Measurements from ENCODE around the gene KANK4.

Gene KANK4

DNA sequence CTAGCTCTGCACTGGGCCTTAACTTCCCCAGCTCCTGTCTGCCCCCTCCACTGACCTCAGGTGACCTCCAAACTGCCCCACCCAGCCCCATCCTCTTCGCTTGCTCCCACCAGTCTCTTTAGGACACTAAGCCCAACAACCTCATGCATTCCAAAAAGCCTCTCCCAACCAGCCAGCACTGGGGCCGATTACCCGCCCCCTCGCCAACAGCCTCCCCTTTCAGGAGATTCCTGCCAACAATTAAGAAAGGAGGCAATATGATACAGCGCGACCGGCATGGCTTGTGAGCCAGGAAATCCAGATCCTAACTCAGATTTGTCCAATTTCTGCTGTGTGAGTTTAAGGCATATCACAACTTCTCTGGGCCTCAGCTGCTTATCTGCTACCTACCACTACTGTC lies 14.7 kb downstream of the KANK4 start:
- no peak for DNase-seq

DNA sequence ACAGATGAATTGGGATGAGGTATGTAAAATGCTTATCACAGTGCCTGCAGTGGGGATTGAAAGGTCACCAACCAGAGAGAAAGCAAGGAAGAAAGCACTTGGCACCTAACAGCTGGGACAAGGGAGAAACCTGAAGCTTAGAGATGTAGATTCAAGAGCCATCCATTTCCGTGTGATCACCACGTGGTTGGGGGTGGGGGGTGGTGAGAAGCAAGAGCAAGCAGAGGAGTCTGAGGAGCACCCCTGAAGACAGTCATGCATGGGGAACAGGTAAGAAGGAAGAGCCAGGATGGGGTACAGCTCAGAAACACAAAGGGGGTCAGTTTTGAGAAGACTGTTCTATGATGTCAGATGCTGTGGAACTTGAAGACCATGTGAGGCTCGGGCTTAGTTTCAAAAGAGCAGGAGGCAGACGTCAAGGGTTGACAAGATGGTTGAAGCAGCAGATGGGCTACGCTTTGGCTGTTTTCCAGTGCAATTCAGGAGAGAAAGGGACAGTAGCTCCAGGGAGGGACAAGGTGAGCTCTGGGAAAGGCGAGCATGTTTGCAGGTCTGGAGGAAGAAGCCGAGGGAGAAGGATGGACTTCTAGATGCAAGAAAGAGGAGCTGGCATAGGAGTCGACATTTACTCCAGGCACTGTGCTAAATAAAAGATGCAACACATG lies 17.4 kb downstream of the KANK4 start:
- DNase-seq, result no peak

DNA sequence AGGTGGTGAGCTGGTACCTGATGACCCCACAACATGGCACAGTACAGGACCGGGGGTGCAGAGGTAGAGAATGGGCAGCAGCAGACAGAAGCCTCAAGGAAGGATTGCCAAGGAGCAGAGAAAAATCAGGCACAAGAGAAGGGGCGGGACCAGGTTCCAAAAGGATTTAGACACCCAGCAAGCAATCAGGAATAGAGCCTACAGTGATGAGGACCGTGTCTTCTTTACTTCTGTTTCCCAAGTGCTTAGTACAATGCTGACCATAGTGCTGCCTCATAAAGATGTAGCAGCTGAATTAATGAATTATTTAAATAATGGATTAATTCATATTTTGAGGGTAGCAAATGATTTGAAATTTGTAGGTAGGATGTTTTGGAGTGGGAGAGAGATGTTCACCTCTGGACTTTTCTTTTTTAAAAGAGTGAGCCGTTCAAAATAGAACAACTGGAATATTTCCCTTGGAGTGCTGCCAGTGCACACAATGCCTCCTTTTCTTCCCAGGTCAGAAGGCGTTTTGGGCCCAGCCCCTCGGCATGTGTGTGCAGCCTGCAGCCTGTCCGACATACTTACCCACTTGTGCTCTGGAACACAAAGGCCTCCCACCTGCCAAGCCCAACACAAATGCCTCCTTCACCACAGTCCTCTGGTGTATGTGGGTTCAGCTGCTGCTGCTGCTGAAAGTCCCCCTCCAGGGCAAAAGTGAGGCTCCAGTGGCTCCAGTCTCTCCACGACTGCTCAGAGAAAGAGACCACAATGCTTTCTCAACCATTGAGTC lies 19.6 kb downstream of the KANK4 start:
- no peak for DNase-seq

DNA sequence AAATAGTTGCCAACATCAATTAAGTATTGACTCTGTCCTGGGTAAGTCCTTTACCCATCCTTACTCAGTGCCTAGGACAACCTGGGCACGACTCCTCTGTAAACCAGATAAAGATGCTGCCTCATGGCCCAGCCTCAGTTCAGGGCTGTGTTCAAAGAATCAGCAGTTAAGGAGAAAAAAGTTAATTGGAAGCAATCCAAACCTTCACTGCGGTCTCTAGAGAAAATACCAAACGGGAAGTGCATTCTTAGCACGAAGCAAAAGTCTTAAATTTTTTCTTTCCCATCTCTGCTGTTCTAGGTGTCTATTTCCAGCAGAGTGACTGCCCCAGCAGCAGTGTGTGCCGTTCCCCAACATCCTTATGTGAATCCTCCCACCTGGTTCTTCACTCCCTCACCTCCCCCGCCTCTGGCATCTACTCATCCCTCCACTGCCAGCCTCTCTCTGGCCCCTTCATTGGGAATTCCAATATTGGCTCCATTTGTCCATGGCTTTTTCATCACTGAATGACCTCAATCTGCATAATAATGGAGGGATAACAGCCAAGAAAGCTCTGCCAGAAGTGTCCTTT lies 23.2 kb downstream of the KANK4 start:
- no peak for DNase-seq

DNA sequence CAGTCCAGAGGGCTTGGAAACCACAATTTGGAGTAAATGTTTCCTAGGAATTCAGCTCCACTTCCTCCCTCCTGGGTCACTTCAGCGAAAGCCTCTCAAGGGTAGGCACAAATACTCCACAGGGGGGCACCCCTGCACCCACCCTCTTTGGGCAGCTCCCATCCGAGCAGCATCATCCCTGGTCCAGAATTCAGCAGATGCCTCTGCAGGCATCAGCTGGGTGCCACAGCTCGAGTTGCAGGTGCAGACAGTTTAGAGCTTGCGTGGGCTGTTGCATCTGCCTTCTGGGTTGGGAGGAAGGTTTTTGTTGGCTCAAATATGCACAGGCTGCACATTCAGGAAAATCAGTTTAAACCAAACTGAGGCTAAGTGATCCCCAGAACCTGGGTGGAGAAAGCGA lies 25.0 kb downstream of the KANK4 start:
- no peak for DNase-seq

DNA sequence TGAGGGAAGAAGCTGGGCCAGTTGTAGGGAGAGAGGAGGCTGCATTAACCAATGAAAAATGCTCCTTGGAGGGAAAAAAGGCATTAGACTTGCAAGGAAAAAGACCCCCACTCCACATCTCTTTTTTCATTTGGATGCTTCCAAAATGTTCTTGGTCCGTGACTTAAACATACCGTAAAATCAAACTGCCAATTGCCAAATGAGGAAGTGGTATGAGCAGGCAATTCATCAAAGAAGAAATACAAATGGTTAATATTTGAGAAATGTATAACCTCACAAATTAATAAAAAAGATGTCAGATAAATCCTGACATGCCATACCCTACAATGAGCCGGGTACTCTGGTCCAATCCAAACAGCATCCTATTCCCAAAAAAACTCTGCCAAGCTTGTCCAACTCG lies 30.6 kb downstream of the KANK4 start:
- no peak for DNase-seq

DNA sequence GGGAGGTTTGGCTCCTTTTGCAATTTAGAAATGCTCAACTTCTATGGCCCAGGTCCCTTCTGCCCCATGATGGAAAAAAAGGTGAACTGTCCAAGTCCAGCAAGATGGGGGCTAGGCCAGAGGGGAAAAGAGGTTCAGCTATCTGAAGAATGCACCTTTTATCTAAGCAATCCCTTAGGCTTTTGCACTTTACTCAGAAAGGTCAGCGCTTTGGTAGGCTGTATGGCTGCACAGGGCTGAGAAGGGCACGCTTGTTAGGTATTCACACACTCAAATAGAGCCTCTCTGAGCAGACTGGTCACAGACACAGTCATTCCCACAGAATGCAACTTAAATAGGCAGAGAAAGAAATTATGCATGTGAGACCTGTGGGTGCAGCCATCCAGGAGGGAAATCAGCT lies 31.0 kb downstream of the KANK4 start:
- DNase-seq, result no peak

DNA sequence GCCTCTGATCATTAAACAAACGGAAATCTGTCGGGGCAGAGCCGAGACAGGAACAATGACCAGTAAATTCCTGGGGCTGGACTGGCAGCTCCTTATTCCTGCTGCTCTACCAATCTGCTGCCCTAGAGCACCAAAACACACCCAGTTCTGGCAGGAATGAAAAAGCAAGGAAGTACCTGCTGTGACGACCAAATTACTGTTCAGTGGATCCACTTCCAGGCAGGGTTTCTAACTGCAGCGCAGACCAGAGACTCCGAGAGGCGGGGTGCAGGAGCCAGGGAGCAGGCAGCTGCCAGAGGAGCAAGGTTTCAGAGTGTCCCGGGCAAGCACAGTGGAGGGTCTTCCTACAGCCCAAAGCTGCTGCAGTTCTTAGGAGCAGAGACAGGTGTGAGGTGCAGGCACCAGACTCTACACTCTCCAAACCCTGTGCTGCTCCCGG lies 32.4 kb downstream of the KANK4 start:
- no peak for DNase-seq

DNA sequence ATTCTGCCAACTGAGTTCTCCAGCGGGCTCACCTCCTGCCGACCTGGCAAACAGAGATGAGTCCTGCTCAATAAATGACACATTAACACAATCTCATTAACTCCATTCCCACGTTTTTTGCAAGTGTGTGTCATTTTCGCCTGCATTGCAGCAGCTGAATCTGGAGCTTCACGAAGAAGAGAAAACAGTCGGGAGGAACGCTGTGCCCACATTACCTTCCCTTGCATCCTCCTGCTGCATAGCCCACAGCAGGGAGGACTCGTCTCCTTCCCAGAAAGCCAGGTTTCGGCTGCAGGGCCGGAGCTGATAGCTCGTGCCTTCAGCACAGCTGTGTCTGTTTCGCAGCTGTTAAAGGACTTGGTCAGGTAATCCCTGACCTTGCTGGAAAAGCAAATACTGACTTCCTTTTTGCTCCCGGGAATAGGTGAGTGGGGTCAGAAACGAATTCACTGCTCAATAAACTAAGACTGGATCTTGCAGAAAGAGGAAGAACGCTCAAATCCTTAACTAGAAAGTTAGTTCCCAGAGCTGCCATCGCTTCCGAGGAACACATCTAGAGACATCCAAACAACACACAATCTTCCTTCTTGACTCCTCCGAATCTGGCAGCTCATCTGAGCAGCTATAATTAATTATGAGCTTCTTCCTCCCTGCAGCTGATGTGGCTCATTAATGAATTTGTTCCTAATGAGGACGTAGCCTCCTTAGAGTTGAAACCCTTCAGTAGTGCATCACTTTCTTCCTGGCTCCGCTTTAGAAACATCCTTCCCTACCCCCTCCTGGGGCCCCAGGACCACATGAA lies 33.0 kb downstream of the KANK4 start:
- DNase-seq, result no peak

DNA sequence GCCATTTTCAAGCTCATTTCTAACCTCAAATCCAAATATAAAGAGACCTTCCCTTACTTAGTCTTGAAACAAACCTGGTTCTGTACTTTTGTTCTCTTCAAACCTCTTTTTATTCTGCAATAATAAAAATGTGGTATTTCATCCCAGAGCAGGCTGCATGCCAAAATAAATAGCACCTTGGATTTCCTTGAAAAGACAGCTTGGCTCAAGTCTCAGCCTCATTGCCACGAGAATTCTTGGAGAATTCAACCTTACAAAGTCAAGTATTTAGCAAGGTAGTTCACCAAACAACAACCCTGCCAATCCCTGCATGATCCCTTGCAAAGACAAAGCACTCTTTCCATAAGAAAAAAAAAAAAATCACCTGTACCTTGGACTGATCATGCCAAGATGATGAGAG lies 33.8 kb downstream of the KANK4 start:
- DNase-seq, result no peak

DNA sequence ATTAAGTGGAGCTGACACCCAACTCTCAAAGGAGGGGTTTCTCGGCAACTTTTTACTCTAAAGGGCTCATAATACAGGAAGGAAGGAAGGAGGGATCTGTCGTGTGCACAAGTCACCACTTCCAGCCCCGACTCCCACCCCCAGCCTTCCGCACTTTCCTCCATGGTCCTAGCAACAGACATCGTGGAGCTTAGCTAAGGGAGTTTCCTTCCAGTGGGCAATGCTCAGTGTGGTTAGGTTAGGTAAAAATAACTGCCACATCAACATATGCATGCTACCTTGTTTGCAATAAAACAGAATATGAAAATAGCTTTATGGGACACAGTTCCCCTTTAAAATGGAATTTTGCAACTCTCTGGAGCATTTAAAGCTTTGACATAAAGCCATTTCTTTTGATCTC lies 35.2 kb downstream of the KANK4 start:
- DNase-seq, result no peak

DNA sequence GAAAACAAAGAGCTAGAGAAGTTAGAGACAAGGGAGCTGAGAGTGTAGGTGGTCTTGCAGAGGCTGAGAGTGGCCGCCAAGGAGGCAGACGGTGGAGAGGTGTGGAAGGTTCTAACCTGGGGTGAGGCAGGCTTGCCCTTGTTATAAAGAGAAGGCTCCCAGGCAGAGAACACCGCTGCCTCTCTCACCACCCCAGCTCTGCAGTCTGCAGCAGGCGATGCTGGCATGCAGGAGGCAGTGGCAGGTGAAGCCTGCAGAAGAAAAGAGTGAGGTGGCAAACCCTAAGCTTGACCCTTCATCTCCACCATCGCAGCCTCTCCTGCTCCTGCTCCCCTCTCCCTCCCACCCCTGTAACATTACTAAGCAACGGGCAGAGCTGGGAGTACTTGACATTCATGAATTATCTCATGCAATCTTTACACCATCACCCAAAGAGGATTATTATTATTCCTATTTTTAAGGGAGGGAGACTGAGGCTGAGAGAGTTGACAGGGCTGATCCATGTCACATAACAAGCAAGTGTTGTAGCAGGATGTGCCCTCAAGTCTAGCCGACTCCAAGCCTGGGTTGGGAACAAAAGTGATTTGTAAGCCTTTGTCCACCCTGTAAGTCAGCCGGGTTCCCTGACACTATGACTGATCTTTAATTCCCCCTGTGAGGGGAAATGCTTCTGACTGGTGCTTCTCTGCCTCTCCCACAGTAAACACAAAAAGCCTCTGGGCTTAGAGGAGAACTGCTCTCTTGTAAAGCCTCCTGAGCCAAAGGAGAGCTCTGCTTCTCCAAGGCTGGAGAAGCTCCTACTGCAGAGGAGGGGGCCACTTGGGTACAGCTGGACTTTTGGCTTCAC lies 36.1 kb downstream of the KANK4 start:
- DNase-seq, result no peak

DNA sequence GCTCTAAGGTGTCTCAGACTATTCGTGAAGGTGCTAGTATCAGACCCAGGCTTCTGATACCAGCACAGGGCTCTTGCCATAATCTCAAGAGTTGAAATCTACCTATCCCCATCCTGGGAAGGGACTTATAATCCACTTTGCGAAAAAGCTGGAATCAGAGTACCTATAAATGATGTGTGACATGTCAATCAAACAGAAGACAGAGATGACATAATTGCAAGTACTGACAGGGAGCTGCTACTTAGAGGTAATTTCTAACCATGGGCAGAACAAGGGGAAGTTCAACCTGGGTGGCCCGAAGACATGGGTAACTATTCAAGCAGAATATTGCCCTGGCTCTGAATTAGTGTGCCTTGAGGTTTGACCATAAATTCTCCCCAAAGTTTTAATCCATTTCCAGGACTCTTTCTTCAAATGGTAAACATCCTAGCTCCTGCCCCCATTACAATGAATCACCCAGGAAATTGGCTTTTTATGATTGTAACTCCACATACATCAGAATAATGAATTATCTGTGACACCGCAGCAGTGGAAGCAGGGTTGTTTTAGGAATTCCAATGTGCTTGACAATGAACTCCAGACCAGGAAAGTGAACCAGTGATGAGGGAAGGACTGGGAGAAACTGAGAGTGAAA lies 37.2 kb downstream of the KANK4 start:
- DNase-seq, result no peak

DNA sequence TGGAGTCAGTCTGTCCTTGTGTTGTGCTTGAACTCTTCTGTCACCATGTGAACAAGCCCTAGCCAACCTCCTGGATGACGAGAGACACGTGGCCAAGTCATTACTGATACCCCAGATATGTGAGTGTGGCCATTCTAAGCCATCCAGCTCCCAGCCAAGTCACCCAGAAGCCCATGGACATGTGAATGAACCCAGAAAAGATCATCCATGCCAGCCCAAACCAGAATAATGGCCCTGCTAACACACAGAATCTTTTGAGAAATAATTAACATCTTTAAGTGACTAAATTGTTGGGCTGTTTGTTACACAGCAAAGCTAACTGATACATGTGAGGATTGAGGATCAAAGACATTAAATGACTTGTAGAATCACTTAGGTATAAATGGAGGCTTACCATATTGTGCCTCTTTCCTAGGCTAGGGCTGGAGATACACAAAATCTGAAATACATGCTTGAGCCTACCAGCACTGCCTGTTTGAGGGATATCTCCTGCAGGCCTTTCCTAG lies 38.2 kb downstream of the KANK4 start:
- no peak for DNase-seq

DNA sequence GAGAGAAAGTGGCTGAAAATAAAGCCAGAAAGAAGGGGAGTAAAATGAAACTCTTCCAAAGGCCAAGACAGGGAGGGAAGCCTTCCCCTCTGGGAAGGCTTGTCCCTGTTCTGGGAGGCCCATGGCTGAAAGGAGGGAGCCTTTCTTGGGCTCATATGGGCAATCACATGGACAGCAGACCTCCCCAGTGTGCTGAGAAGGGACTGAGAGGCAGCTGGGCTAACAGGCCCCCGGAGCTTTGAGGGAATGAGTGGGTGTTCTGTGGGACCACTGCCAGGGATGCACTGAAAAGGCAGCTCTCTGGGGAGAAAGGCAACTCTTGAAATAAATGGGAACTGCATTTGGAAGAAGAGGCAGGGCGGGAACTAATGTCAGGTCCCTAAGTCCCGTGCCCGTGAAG lies 39.1 kb downstream of the KANK4 start:
- no peak for DNase-seq

DNA sequence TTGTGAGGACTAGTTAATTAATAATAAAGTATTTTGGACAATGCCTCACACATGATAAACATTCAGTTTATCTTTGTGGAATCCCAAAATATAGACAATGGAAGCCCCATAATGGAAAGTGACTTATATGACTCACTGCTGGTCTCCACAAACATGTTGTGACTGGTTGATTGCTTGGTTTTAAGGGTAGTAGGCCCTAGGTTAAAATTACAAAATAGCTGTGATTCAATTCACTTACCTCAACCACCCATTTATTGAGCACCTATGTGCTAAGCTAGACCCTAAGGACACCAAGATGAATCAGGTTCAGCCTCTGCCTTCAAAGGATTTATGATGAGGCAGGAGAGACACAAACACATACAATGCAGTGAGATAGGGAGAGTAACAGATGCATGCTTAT lies 42.4 kb downstream of the KANK4 start:
- no peak for DNase-seq

DNA sequence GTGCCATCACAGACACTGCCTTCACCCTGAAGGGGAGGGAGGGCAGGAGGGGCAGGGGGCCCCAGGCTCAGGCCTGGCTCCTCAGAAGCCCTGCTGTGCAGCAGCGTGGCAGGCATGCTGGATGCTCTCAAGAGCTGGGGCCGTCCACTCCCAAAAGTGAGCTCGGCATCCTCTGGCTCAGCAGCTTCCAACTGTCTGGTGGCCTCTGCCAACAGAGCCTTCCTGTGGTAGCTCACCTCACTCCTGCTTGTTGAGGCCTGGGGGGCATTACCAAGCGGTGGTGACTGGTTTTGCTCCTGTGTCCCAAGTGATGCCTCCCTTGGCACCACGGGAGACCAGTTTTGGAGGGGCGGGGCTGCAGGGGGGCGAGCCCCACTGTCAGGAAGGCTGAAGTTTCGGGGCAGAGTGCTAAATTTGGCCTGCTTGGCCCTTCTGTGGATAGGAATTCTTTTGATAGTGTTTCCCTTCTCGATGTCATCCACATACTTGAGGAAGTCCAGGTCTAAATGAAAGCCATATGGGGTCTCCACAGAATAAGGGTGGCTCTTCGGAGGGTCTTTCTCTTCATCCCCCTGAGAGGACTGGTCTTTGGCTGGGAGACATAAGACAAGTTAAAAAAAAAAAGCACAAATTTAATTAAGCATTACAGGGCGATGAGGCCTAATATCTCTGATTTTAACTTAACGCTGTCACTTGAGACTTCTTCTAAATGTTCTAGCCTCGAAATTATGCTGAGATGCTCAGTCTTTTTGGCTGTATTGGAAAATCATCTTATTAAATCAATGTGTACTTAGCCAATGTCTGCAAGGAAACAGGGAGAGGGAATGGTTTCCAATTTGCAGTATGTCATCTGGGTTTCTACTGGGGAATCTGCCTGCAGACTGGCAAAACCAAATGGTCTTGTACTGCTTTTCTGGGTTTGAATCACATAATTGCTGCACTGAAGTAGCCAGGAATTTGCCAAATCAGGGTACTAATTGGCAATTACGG lies 44.4 kb downstream of the KANK4 start:
- DNase-seq, result no peak

DNA sequence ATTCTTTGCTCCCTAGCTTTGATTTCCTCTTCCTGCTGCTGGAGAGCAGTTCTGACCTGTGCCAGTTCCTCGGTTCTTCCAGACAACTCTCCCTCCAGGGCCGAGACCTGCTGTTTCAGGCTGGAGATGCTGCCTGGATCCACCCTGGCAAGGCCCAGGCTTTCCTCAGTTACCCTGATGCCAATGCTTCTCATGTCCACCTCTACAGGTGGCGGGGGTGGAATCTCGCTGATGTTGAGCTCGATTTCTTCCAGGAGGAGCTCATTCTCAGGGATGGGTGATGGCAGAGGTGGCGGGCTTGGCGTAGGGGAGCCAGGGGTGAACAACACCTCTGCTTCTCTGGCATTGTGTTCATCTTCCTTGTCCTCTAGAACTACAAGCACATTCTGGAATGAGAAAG lies 45.3 kb downstream of the KANK4 start:
- DNase-seq, result no peak

DNA sequence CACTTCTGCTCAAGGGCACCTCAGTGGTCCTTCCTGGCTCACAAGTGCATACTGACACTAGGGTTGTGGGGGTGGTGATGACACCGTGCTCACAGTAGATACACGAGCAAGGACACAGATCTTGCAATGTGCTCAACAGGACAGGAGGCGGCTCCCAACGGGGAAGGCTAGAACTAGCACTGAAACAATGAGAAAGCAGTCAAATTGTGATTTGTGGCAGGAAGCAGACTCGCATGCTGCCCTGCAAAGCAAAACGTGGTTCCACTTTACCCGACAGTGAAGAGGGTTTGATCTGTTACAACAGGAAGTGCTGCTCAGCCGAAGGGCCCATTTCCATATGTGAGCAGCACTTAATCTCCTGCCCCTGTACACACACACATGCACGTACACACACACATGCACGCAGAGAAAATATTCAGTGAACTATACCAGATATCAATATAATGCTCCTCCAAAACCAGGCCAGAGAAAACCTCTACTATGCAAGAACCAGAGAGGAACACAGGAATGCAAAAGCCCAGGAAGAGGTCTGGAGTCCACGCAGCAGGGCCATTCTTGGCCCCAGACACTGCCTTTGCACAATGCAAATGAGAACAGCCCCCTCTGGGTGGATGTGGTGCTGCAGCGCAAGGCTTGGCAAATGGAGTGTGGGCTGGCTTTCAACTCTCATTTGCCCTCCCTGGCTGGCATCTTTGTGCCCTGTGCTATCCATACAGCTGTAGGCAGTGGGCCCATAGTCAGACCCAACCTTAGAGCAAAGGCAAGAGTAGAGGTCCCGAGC lies 47.1 kb downstream of the KANK4 start:
- DNase-seq, result peak; percentile 13

DNA sequence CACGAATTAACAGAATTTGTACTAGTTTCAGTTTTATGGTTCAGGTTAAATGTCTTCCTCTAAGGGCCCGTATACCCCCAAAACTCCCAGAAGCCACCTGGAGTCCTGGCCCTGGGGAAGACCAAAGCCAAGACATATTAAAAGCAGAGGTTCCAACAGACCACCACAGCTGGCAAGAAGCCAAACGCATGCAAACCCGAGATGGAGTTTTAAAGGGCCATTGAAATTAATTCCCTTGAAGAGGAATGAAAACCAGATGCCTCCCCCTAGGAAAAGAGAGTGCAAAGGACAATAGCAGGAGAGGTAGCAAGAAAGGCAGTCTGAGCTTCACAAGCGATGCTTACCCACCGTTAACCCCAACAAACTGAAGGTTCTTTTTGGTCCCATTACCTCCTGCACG lies 48.1 kb downstream of the KANK4 start:
- DNase-seq, result no peak

Data from stimulated activated CD4-positive, alpha-beta T cell treated with anti-CD3 and anti-CD28 coated beads, Interleukin-12 subunit alpha, Interleukin-12 subunit beta, amount 100 ng/mL, for 4 hours (primary cell).